ENCODE measurements around the gene LPIN1.

Gene LPIN1

GRCh38 chr2:11768946-11769345 is 22.5 kb downstream of the LPIN1 start:
- Histone ChIP-seq H3K9ac (no peak overlapping the region), H3K79me2 (ENCODE audit: insufficient read depth, low read depth) (peaks cover 19% of the 10 kb centered on the region), H3K27ac (no peak overlapping the region), H3K4me2 (no peak overlapping the region), H3K4me1 (ENCODE audit: low read depth, poor library complexity, severe bottlenecking) (peaks cover 11% of the 10 kb centered on the region), H2AFZ (ENCODE audit: low read depth) (no peak overlapping the region), H3K4me3 (IDR thresholded peaks at IDR 0.05; ENCODE audit: insufficient read depth, low read depth, low read length) (no peak overlapping the region), H3K27me3 (ENCODE audit: insufficient read depth, low read depth) (no peaks in the 10 kb centered on the region), H3K36me3 (ENCODE audit: insufficient read depth) (peaks cover 23% of the 10 kb centered on the region; the same call in 1 of the 2 replicates), H4K20me1 (ENCODE audit: insufficient read depth) (no peaks in the 10 kb centered on the region)
- no peak for TF ChIP-seq CTCF (conservative IDR thresholded peaks at IDR 0.05; ENCODE audit: low read depth, low read length)

- Histone ChIP-seq H3K27me3 (ENCODE audit: insufficient read depth, low read depth) (no peaks in the 10 kb centered on the region), H2AFZ (ENCODE audit: low read depth) (no peak overlapping the region), H3K9ac (no peak overlapping the region), H3K4me3 (IDR thresholded peaks at IDR 0.05; ENCODE audit: insufficient read depth, low read depth, low read length) (no peak overlapping the region), H3K36me3 (ENCODE audit: insufficient read depth) (peaks cover 23% of the 10 kb centered on the region; the same call in 1 of the 2 replicates), H3K27ac (no peak overlapping the region), H3K4me1 (ENCODE audit: low read depth, poor library complexity, severe bottlenecking) (peaks cover 17% of the 10 kb centered on the region), H3K79me2 (ENCODE audit: insufficient read depth, low read depth) (peaks cover 14% of the 10 kb centered on the region), H3K4me2 (no peak overlapping the region), H4K20me1 (ENCODE audit: insufficient read depth) (no peaks in the 10 kb centered on the region)
- TF ChIP-seq CTCF (conservative IDR thresholded peaks at IDR 0.05; ENCODE audit: low read depth, low read length): no peak
Observed at GRCh38 chr2:11769516-11769915, 23.1 kb downstream of the LPIN1 start.

DNA sequence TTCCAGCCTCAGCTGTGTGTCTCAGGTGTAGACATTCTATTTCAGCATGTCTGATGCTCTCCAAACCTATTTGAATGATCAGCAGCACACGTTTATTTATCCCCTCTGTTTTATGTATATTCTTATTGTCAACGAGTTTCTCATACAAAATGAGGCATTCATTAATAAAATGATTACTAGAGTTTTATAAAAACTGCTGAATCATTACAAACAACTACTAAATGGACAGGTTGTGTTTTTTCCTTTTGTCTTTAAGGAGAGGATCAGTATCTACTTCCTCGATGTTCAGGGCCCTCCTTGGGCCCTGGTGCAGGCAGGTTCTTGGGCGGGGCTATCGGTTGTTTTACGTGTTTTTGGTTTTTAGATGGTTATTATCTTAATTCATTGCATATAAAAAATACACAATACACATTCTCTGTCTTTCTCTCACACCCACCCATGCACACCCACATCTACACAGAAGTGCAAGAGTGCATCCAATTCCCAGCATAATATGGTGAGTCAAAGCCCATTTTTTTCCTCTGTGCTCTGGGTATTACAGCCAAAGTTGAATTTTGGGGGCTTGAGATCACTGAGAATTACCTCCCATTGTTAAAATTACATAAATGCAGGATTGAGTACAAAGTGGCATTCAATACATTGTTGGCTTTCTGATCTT is 24.2 kb downstream of the LPIN1 start:
- H3K27me3 ChIP-seq (ENCODE audit: insufficient read depth, low read depth): no peaks in the 10 kb centered on the region
- H3K36me3 ChIP-seq (ENCODE audit: insufficient read depth): peaks cover 19% of the 10 kb centered on the region; the same call in 1 of the 2 replicates
- H3K4me1 ChIP-seq (ENCODE audit: low read depth, poor library complexity, severe bottlenecking): peaks cover 28% of the 10 kb centered on the region
- TF ChIP-seq CTCF (conservative IDR thresholded peaks at IDR 0.05; ENCODE audit: low read depth, low read length): no peak
- H3K4me3 ChIP-seq (IDR thresholded peaks at IDR 0.05; ENCODE audit: insufficient read depth, low read depth, low read length): no peak overlapping the region
- H3K79me2 ChIP-seq (ENCODE audit: insufficient read depth, low read depth): peaks cover 4% of the 10 kb centered on the region; the same call in 1 of the 2 replicates
- no peak overlapping the region for H2AFZ ChIP-seq (ENCODE audit: low read depth)
- no peaks in the 10 kb centered on the region for H4K20me1 ChIP-seq (ENCODE audit: insufficient read depth)
- H3K4me2 ChIP-seq: no peak overlapping the region
- no peak overlapping the region for H3K9ac ChIP-seq
- H3K27ac ChIP-seq: no peak overlapping the region

GRCh38 chr2:11771971-11772615 is 25.7 kb downstream of the LPIN1 start:
- H3K4me2 ChIP-seq: no peak overlapping the region
- no peaks in the 10 kb centered on the region for H3K27me3 ChIP-seq (ENCODE audit: insufficient read depth, low read depth)
- peaks cover 19% of the 10 kb centered on the region; the same call in 1 of the 2 replicates for H3K36me3 ChIP-seq (ENCODE audit: insufficient read depth)
- no peak overlapping the region for H3K27ac ChIP-seq
- H3K9ac ChIP-seq: no peak overlapping the region
- peaks cover 9% of the 10 kb centered on the region; the same call in 1 of the 2 replicates for H3K79me2 ChIP-seq (ENCODE audit: insufficient read depth, low read depth)
- no peak for TF ChIP-seq CTCF (conservative IDR thresholded peaks at IDR 0.05; ENCODE audit: low read depth, low read length)
- H4K20me1 ChIP-seq (ENCODE audit: insufficient read depth): no peaks in the 10 kb centered on the region
- H3K4me3 ChIP-seq (IDR thresholded peaks at IDR 0.05; ENCODE audit: insufficient read depth, low read depth, low read length): no peak overlapping the region
- peaks cover 35% of the 10 kb centered on the region for H3K4me1 ChIP-seq (ENCODE audit: low read depth, poor library complexity, severe bottlenecking)
- H2AFZ ChIP-seq (ENCODE audit: low read depth): no peak overlapping the region
